ENCODE measurements around the gene HAGHL. TPM values are rescaled to one million over a fixed set of nuclear protein-coding genes. Genes with fewer than 3 reads are reported as not detected.

Gene HAGHL
- total and polyA plus RNA-seq, 2 of the 8 experiments (the other 6 are each of a cell fraction or from before 2014, with no cell fraction given) = 26.6 to 26.9 TPM

DNA sequence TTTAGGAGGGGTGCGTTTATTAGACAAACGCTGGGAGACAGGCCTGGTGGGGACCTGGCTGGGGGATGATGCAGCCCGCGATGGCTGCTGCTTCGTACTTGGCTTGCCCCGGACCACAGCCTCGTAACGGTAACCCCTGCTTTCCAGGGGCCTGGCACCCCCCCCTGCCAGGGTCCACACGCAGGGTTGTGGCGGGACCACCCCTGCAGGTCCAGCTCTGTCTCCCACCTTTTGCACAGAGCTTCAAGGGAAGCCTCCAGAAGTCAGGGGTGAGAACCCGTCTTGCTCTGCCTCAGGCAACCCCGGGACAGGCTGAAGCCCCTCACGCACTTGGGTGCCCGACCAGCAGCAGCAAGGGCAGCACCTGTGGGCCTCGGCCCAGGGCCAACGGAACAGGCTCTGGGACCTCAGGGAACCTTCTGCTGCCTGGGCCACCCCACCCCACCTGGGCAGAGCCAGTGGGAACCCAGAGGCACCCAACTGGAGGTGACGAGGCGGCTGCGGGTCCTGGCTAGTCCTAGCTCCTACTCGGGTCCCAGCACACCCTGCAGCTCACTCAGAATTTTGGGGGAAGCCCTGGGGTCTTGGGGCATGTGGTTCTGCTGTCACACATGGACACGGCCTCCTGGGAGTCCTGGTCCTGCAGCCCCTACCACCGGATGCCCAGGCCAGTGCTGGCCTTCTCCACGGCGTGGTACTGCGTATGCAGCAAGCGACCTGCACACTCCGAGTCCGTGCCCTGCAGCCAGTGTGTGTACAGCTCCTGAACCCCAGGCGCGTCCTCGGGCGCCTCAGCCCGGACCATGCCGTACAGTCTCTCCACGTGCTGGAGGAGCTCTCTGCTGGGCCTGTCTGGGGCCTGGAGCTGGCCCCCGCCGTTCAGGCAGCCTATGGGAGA is 3.1 kb downstream of the HAGHL start (continued):
- TF ChIP-seq ASH2L (IDR thresholded peaks at IDR 0.05; ENCODE audit: low read length) (no peak), BRCA1 (IDR thresholded peaks at IDR 0.05; ENCODE audit: low read depth, low read length) (no peak), RFX5 (IDR thresholded peaks at IDR 0.05; ENCODE audit: borderline replicate concordance, low read depth, low read length) (no peak), EZH2 (IDR thresholded peaks at IDR 0.05; ENCODE audit: low read depth, low read length, severe bottlenecking) (no peak), MAFK (IDR thresholded peaks at IDR 0.05; ENCODE audit: low read depth, low read length) (no peak), POLR2A (IDR thresholded peaks at IDR 0.05; ENCODE audit: control extremely low read depth in 1 of 2, low read depth in 2 of 2, low read length in 2 of 2) (no peak)

Measured in H1 (cell line).